OCI-LY7 (cell line): ENCODE data around the gene TBC1D4. TPM values are rescaled to one million over a fixed set of nuclear protein-coding genes. Genes with fewer than 3 reads are reported as not detected.

Source experiments
- BruUV-seq: library from RNA; stranded (reverse); fragments of 400-500 nt; replicated peaks from 2 replicates; lab custom pipeline; 2021; lab: Mats Ljungman, UMichigan
- CTCF ChIA-PET: fragments of 300-600 bp; sonication (Branson Sonifier 250); formaldehyde crosslinking; loops from one replicate; lab custom pipeline; 2022; ENCODE audit warnings: antibody characterized with exemption; ENCODE audit not compliant: unreplicated experiment; lab: Charles Lee
- POLR2A ChIA-PET: fragments of 300-600 bp; sonication (Branson Sonifier 250); formaldehyde crosslinking; loops from one replicate; lab custom pipeline; 2022; ENCODE audit warnings: antibody characterized with exemption; lab: Charles Lee
- DNase-seq: peaks from one replicate; pipeline ENCODE4 v3.0.0-alpha.2; 2015; ENCODE audit warnings: low spot score
- H2AFZ ChIP-seq: fragments of 200-600 bp; sonication (generic), shearing (Covaris generic); 2 replicates; pipeline ENCODE4 v1.6.1; 2014; ENCODE audit warnings: mild to moderate bottlenecking, antibody characterized with exemption, low read length, moderate library complexity
- H3K27ac ChIP-seq: fragments of 200-600 bp; sonication (generic); 2 replicates; pipeline ENCODE4 v1.5.1; 2014; ENCODE audit warnings: mixed run types, low read depth, mild to moderate bottlenecking, moderate library complexity, low read length, inconsistent platforms; ENCODE audit not compliant: poor library complexity, severe bottlenecking
- H3K36me3 ChIP-seq: fragments of 200-600 bp; sonication (generic); 2 replicates; pipeline ENCODE4 v1.6.1; 2014; ENCODE audit warnings: mild to moderate bottlenecking, antibody characterized with exemption, low read length, moderate library complexity, mixed read lengths; ENCODE audit not compliant: insufficient read depth
- H3K4me1 ChIP-seq: fragments of 200-600 bp; sonication (generic); 2 replicates; pipeline ENCODE4 v1.5.1; 2014; ENCODE audit warnings: mild to moderate bottlenecking, low read length; ENCODE audit not compliant: insufficient read depth, poor library complexity, severe bottlenecking
- H3K4me2 ChIP-seq: fragments of 200-600 bp; sonication (generic); 2 replicates; pipeline ENCODE4 v1.6.1; 2014; ENCODE audit warnings: mild to moderate bottlenecking, low read length
- H3K4me3 ChIP-seq: fragments of 200-600 bp; sonication (generic); 2 replicates; pipeline ENCODE4 v1.5.1; 2014; ENCODE audit warnings: mild to moderate bottlenecking, low read depth, low read length; ENCODE audit not compliant: poor library complexity, severe bottlenecking
- H3K79me2 ChIP-seq: fragments of 200-600 bp; sonication (generic); 2 replicates; pipeline ENCODE4 v1.6.1; 2016; ENCODE audit warnings: low read depth, mild to moderate bottlenecking, low read length, moderate library complexity, mixed read lengths; ENCODE audit not compliant: insufficient read depth
- H3K9me2 ChIP-seq: fragments of 200-600 bp; sonication (generic); 2 replicates; pipeline ENCODE4 v1.6.1; 2016; ENCODE audit warnings: mild to moderate bottlenecking, low read length, mixed read lengths; ENCODE audit not compliant: insufficient read depth
- H3K9me3 ChIP-seq: fragments of 200-600 bp; sonication (generic); 2 replicates; pipeline ENCODE4 v1.6.1; 2014; ENCODE audit warnings: mild to moderate bottlenecking, mixed run types, low read length, mixed read lengths
- H4K20me1 ChIP-seq: fragments of 200-600 bp; sonication (generic); 2 replicates; pipeline ENCODE4 v1.6.1; 2014; ENCODE audit warnings: mild to moderate bottlenecking, antibody characterized with exemption, low read length, moderate library complexity, mixed read lengths; ENCODE audit not compliant: insufficient read depth
- CTCF ChIP-seq: fragments of 200-600 bp; sonication (generic); conservative IDR thresholded peaks from 2 replicates; pipeline ENCODE4 v1.5.1; 2014; ENCODE audit warnings: mild to moderate bottlenecking, antibody characterized with exemption, low read length, moderate library complexity, mixed read lengths
- EZH2phosphoT487 ChIP-seq: fragments of 200-600 bp; sonication (generic); IDR thresholded peaks from 2 replicates; pipeline ENCODE4 v1.6.1; 2018; ENCODE audit warnings: low read depth, borderline replicate concordance, mild to moderate bottlenecking, mixed run types, antibody characterized with exemption, low read length, moderate library complexity, mixed read lengths
- intact Hi-C: fragments of 100-400 bp; cut with micrococcal nuclease; formaldehyde crosslinking; loops from one replicate; pipeline ENCODE4 v1.10.0; 2022; ENCODE audit not compliant: unreplicated experiment
- total RNA-seq, 2 experiments: library from RNA; depleted of rRNA in 1 of 2; stranded (reverse); fragments of >200 nt in 1 of 2; shearing (Covaris generic) in 1 of 2; gene quantifications; 2 replicates each; pipeline ENCODE4 v1.2.3, GENCODE V29; 2014 to 2022

TBC1D4 gene
- total RNA-seq, 2 experiments from 2014 or later = 21.7 to 24.3 TPM

GRCh38 chr13:75339635-75340374 lies 142.2 kb downstream of the TBC1D4 start:
- no peaks in the 10 kb centered on the region for H3K9me2 ChIP-seq
- H3K27ac ChIP-seq = no peak overlapping the region
- no TSS peak for BruUV-seq
- H3K36me3 ChIP-seq = peaks cover 40% of the 10 kb centered on the region
- peaks cover 6% of the 10 kb centered on the region for H3K4me1 ChIP-seq
- H3K9me3 ChIP-seq = no peaks in the 10 kb centered on the region
- H3K4me3 ChIP-seq = no peak overlapping the region
- ChIA-PET CTCF (no interaction called here), POLR2A (interaction anchor here (0.5 to 1.1 kb wide), 3 partner anchors 9 to 211 kb away, joined by 3 to 6 read pairs (median 4); no protein-coding TSS in a partner anchor)
- H3K79me2 ChIP-seq = no peaks in the 10 kb centered on the region
- no peak overlapping the region for H3K4me2 ChIP-seq
- DNase-seq = no peak
- intact Hi-C loops = no loop called here
- H2AFZ ChIP-seq = no peak overlapping the region
- TF ChIP-seq CTCF (no peak), EZH2phosphoT487 (no peak)
- H4K20me1 ChIP-seq = no peaks in the 10 kb centered on the region

- H3K36me3 ChIP-seq = peaks cover 40% of the 10 kb centered on the region
- DNase-seq = no peak
- no peak overlapping the region for H3K4me2 ChIP-seq
- intact Hi-C loops = no loop called here
- no peaks in the 10 kb centered on the region for H4K20me1 ChIP-seq
- ChIA-PET CTCF (no interaction called here), POLR2A (no interaction called here)
- H3K79me2 ChIP-seq = no peaks in the 10 kb centered on the region
- no peak for TF ChIP-seq EZH2phosphoT487
- TF ChIP-seq CTCF = no peak
- H3K4me1 ChIP-seq = no peaks in the 10 kb centered on the region
- no peak overlapping the region for H3K4me3 ChIP-seq
- no peak overlapping the region for H3K27ac ChIP-seq
- no peak overlapping the region for H2AFZ ChIP-seq
- no peaks in the 10 kb centered on the region for H3K9me3 ChIP-seq
- no peaks in the 10 kb centered on the region for H3K9me2 ChIP-seq
- BruUV-seq = no TSS peak
Measured at GRCh38 chr13:75334634-75335447, 147.1 kb downstream of the TBC1D4 start.
